GM12873 (cell line): ENCODE measurements around the gene AEBP1.

Experiments
- CTCF ChIP-seq: IDR thresholded peaks from 2 replicates; pipeline ENCODE4 v1.5.1; 2012; ENCODE audit warnings: low read depth, mild to moderate bottlenecking, moderate library complexity, low read length, control low read depth; ENCODE audit not compliant: insufficient read depth; ENCODE audit errors: missing control alignments

AEBP1 gene

GRCh38 chr7:44128721-44129582 lies 24.8 kb downstream of the AEBP1 start:
- no peak for TF ChIP-seq CTCF

GRCh38 chr7:44131173-44132029 lies 27.3 kb downstream of the AEBP1 start:
- peak; percentile 48 for TF ChIP-seq CTCF

- no peak for TF ChIP-seq CTCF
Measured at GRCh38 chr7:44132039-44132438, 27.9 kb downstream of the AEBP1 start.

DNA sequence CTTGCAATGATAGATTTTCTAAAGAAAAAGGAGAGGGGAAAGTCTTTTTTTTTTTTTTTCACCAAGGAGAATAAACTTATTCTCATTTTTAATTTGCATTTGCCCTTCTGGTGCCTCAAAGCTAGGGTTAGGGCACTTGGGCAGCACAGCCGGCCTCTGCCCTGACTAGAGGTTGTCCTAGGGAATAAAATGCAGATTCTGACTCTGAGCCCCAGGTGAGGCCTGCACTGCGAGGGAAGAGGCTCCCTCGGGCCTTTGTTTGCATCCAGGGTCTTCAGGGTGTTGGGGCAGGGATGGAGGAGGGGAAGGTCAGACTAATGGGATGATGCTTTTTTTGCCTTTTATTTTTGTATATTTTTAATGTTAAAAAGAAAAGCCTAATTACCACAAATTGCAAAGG lies 29.1 kb downstream of the AEBP1 start:
- no peak for TF ChIP-seq CTCF

- TF ChIP-seq CTCF: no peak
Measured at GRCh38 chr7:44134943-44135628, 30.9 kb downstream of the AEBP1 start.

- no peak for TF ChIP-seq CTCF
Measured at GRCh38 chr7:44136731-44137130, 32.6 kb downstream of the AEBP1 start.

DNA sequence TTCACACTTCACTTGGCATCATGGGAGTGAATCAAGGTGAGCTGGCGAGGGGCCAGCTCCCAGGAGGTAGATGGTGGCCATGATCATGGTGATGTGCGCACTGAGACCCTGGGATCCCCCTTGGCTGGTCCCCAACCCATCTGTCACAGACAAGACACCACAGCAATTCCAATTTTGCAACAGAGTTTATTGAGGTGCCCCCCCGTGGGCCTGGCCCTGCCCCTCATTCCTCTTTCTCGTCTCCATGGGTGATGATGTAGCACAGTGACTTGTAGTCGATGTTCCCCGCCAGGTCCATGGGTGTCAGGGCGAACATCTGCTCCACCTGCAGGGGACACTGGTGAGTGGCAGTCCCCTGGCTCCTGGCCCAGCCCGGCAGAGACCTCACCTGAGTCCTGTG lies 34.6 kb downstream of the AEBP1 start:
- no peak for TF ChIP-seq CTCF
